Measurements from ENCODE around the gene C11orf58.

C11orf58 gene

GRCh38 chr11:16727806-16728205, 10.6 kb upstream of the C11orf58 start:
- no peak for TF ChIP-seq CTCF (IDR thresholded peaks at IDR 0.05)
- no peak overlapping the region for H3K4me3 ChIP-seq
- no peak for DNase-seq
- H3K4me1 ChIP-seq: no peaks in the 10 kb centered on the region
- no peaks in the 10 kb centered on the region for H3K9me3 ChIP-seq
- no peak overlapping the region for H3K27ac ChIP-seq
- no peaks in the 10 kb centered on the region for H3K36me3 ChIP-seq
- no peaks in the 10 kb centered on the region for H3K27me3 ChIP-seq
- intact Hi-C loops (cut with DNase I; ENCODE audit: low total_unique reads): no loop called here

GRCh38 chr11:16737818-16738192, 642 bp upstream of the C11orf58 start:
- DNase-seq: no peak
- H3K4me3 ChIP-seq: peak overlapping the region; percentile 63 to 65
- peaks cover 0 to 10% (median 0%) of the 10 kb centered on the region in 3 donors for H3K36me3 ChIP-seq
- H3K27me3 ChIP-seq: no peaks in the 10 kb centered on the region
- peaks cover 0 to 38% (median 28%) of the 10 kb centered on the region in 4 donors for H3K4me1 ChIP-seq
- TF ChIP-seq CTCF (IDR thresholded peaks at IDR 0.05): no peak
- intact Hi-C loops (cut with DNase I; ENCODE audit: low total_unique reads): no loop called here
- H3K9me3 ChIP-seq: no peaks in the 10 kb centered on the region
- H3K27ac ChIP-seq: peak overlapping the region; percentile 94

GRCh38 chr11:16738947-16739815, 734 bp downstream of the C11orf58 start:
- Histone ChIP-seq H3K9me3 (no peaks in the 10 kb centered on the region), H3K4me3 (peak overlapping the region; percentile 63 to 65), H3K27ac (peak overlapping the region; percentile 94), H3K27me3 (no peaks in the 10 kb centered on the region), H3K36me3 (peaks cover 0 to 10% (median 0%) of the 10 kb centered on the region in 3 donors), H3K4me1 (peaks cover 0 to 52% (median 36%) of the 10 kb centered on the region in 4 donors)
- no peak for TF ChIP-seq CTCF (IDR thresholded peaks at IDR 0.05)
- intact Hi-C loops (cut with DNase I; ENCODE audit: low total_unique reads): no loop called here
- DNase-seq: no peak

GRCh38 chr11:16741473-16741872, 3.0 kb downstream of the C11orf58 start:
- Histone ChIP-seq H3K36me3 (peaks cover 1 to 30% (median 7%) of the 10 kb centered on the region in 3 donors), H3K4me1 (peaks cover 0 to 72% (median 44%) of the 10 kb centered on the region in 4 donors), H3K4me3 (peak overlapping the region in 1 of 2 donors; percentile 13), H3K27me3 (no peaks in the 10 kb centered on the region), H3K27ac (no peak overlapping the region), H3K9me3 (no peaks in the 10 kb centered on the region)
- intact Hi-C loops (cut with DNase I; ENCODE audit: low total_unique reads): no loop called here
- TF ChIP-seq CTCF (IDR thresholded peaks at IDR 0.05): no peak
- DNase-seq: no peak

GRCh38 chr11:16743478-16743877, 5.0 kb downstream of the C11orf58 start:
- Histone ChIP-seq H3K27ac (no peak overlapping the region), H3K4me1 (peaks cover 0 to 74% (median 43%) of the 10 kb centered on the region in 4 donors), H3K27me3 (no peaks in the 10 kb centered on the region), H3K4me3 (no peak overlapping the region), H3K9me3 (no peaks in the 10 kb centered on the region), H3K36me3 (peaks cover 20 to 50% (median 27%) of the 10 kb centered on the region in 3 donors)
- intact Hi-C loops (cut with DNase I; ENCODE audit: low total_unique reads): no loop called here
- TF ChIP-seq CTCF (IDR thresholded peaks at IDR 0.05): no peak
- DNase-seq: no peak

All from tibial artery (tissue), 4 donors.